GM23338 (cell line): ENCODE data around the gene CTNNA3. TPM values are rescaled to one million over a fixed set of nuclear protein-coding genes. Genes with fewer than 3 reads are reported as not detected.

Experiments
- ATAC-seq: fragments of 200-7000 bp; cut with Tn5 transposase; 3 replicates; pipeline ENCODE4 v1.9.1; 2020
- DNase-seq: peaks from one replicate; pipeline ENCODE4 v3.0.0-alpha.2; 2015; ENCODE audit warnings: low spot score
- H2AFZ ChIP-seq: fragments of 200-600 bp; sonication (generic); 2 replicates; pipeline ENCODE4 v1.8.0; 2016; ENCODE audit warnings: antibody characterized with exemption, mild to moderate bottlenecking, moderate library complexity
- H3F3A ChIP-seq: fragments of 200-600 bp; sonication (generic); replicated peaks from 2 replicates; pipeline ENCODE4 v1.8.0; 2017; ENCODE audit warnings: antibody characterized with exemption, mixed run types, low read depth
- H3K27ac ChIP-seq: fragments of 200-600 bp; sonication (generic); 2 replicates; pipeline ENCODE4 v1.6.1; 2016; ENCODE audit warnings: low read depth
- H3K27me3 ChIP-seq: fragments of 200-600 bp; sonication (generic); 2 replicates; pipeline ENCODE4 v1.8.0; 2016; ENCODE audit warnings: mild to moderate bottlenecking, mixed run types, moderate library complexity; ENCODE audit not compliant: insufficient read depth
- H3K36me3 ChIP-seq: fragments of 200-600 bp; sonication (generic); 2 replicates; pipeline ENCODE4 v1.8.0; 2016; ENCODE audit warnings: mild to moderate bottlenecking; ENCODE audit not compliant: insufficient read depth
- H3K4me1 ChIP-seq: fragments of 200-600 bp; sonication (generic); 2 replicates; pipeline ENCODE4 v1.8.0; 2016; ENCODE audit warnings: mild to moderate bottlenecking, moderate library complexity; ENCODE audit not compliant: insufficient read depth
- H3K4me2 ChIP-seq: fragments of 200-600 bp; sonication (generic); 2 replicates; pipeline ENCODE4 v1.7.1; 2017; ENCODE audit warnings: mixed run types
- H3K4me3 ChIP-seq: fragments of 200-600 bp; sonication (generic); 2 replicates; pipeline ENCODE4 v1.6.1; 2016; ENCODE audit warnings: mixed run types
- H3K79me2 ChIP-seq: fragments of 200-600 bp; sonication (generic); replicated peaks from 2 replicates; pipeline ENCODE4 v1.8.0; 2017; ENCODE audit warnings: mild to moderate bottlenecking; ENCODE audit not compliant: insufficient read depth
- H3K9me2 ChIP-seq: fragments of 200-600 bp; sonication (generic); 2 replicates; pipeline ENCODE4 v1.8.0; 2017; ENCODE audit not compliant: insufficient read depth
- H4K20me1 ChIP-seq: fragments of 200-600 bp; sonication (generic); replicated peaks from 2 replicates; pipeline ENCODE4 v1.8.0; 2017; ENCODE audit warnings: mild to moderate bottlenecking; ENCODE audit not compliant: insufficient read depth
- H3K27ac Mint-ChIP-seq: 2 replicates; pipeline ENCODE4 v1.8.0; 2020; ENCODE audit warnings: inconsistent platforms, mild to moderate bottlenecking, moderate library complexity, mixed read lengths
- H3K27me3 Mint-ChIP-seq: 3 replicates; pipeline ENCODE4 v1.8.0; 2022; ENCODE audit warnings: low read depth, mild to moderate bottlenecking, moderate library complexity, mixed read lengths, inconsistent platforms; ENCODE audit not compliant: insufficient read depth, poor library complexity
- H3K36me3 Mint-ChIP-seq: 3 replicates; pipeline ENCODE4 v1.8.0; 2021; ENCODE audit warnings: low read depth, mild to moderate bottlenecking, inconsistent platforms, moderate library complexity, mixed read lengths
- H3K4me1 Mint-ChIP-seq: 3 replicates; pipeline ENCODE4 v1.8.0; 2020; ENCODE audit warnings: mild to moderate bottlenecking, inconsistent platforms, mixed read lengths
- H3K4me3 Mint-ChIP-seq: 3 replicates; pipeline ENCODE4 v1.8.0; 2021; ENCODE audit warnings: moderate library complexity, mild to moderate bottlenecking, inconsistent platforms, mixed read lengths
- H3K9me3 Mint-ChIP-seq: 3 replicates; pipeline ENCODE4 v1.8.0; 2020; ENCODE audit warnings: moderate library complexity, mild to moderate bottlenecking, inconsistent platforms, mixed read lengths
- CREB1 ChIP-seq: fragments of 250-450 bp; sonication (Bioruptor Pico); IDR thresholded peaks from 2 replicates; pipeline ENCODE4 v1.5.0; 2020; ENCODE audit warnings: low read depth, mild to moderate bottlenecking, moderate library complexity
- ETS1 ChIP-seq: IDR thresholded peaks from 2 replicates; pipeline ENCODE4 v1.6.1; 2016; ENCODE audit warnings: antibody characterized with exemption
- EZH2 ChIP-seq: fragments of 200-600 bp; sonication (generic); IDR thresholded peaks from one replicate; pipeline ENCODE4 v1.8.0; 2017; ENCODE audit warnings: antibody characterized with exemption, mild to moderate bottlenecking, low read depth; ENCODE audit not compliant: unreplicated experiment
- EZH2phosphoT487 ChIP-seq: fragments of 200-600 bp; sonication (generic); IDR thresholded peaks from one replicate; pipeline ENCODE4 v1.8.1; 2018; ENCODE audit warnings: antibody characterized with exemption; ENCODE audit not compliant: unreplicated experiment
- JUNB ChIP-seq: IDR thresholded peaks from one replicate; pipeline ENCODE4 v1.6.1; 2016; ENCODE audit warnings: antibody characterized with exemption; ENCODE audit not compliant: unreplicated experiment
- NANOG ChIP-seq: IDR thresholded peaks from 2 replicates; pipeline ENCODE4 v1.6.1; 2016; ENCODE audit warnings: antibody characterized with exemption, borderline replicate concordance
- POLR2AphosphoS5 ChIP-seq: IDR thresholded peaks from 2 replicates; pipeline ENCODE4 v1.6.1; 2016; ENCODE audit warnings: antibody characterized with exemption, low read depth
- REST ChIP-seq: IDR thresholded peaks from one replicate; pipeline ENCODE4 v1.6.1; 2018; ENCODE audit warnings: antibody characterized with exemption; ENCODE audit not compliant: unreplicated experiment
- STAT1 ChIP-seq: IDR thresholded peaks from one replicate; pipeline ENCODE4 v1.6.1; 2016; ENCODE audit warnings: antibody characterized with exemption; ENCODE audit not compliant: unreplicated experiment
- ZNF114 ChIP-seq: fragments of 250-450 bp; sonication (Bioruptor Pico); IDR thresholded peaks from 2 replicates; pipeline ENCODE4 v1.5.0; 2020; ENCODE audit warnings: mild to moderate bottlenecking, moderate library complexity
- ZNF331 ChIP-seq: fragments of 250-450 bp; sonication (Bioruptor Pico); IDR thresholded peaks from 2 replicates; pipeline ENCODE4 v1.5.0; 2020; ENCODE audit warnings: low read depth, mild to moderate bottlenecking, moderate library complexity
- ZNF462 ChIP-seq: fragments of 250-450 bp; sonication (Bioruptor Pico); IDR thresholded peaks from 2 replicates; pipeline ENCODE4 v1.5.0; 2020; ENCODE audit warnings: mild to moderate bottlenecking, moderate library complexity
- polyA plus RNA-seq: library from polyadenylated mRNA; unstranded; fragments of >200 nt; fragmentation: Nextera tagmentation; extraction: Ambion mirVana; gene quantifications from 2 replicates; pipeline ENCODE4 v1.2.1, GENCODE V29; 2016
- total RNA-seq: library from RNA; depleted of rRNA; stranded (reverse); fragments of >200 nt; shearing (Covaris generic); gene quantifications from 2 replicates; pipeline ENCODE4 v1.2.3, GENCODE V29; 2014
- TF ChIP-seq, protein P1 (sequence below), 2 experiments: fragments of 200-600 bp in 1 of 2; sonication (generic) in 1 of 2; conservative IDR thresholded peaks; 2 replicates each; pipeline versions ENCODE4 v1.5.1 to v1.6.1; 2016 to 2017; ENCODE audit warnings: antibody characterized with exemption in 2 of 2, low read depth in 2 of 2, mild to moderate bottlenecking in 2 of 2, moderate library complexity in 1 of 2

The CTNNA3 gene
- total and polyA plus RNA-seq, 2 experiments from 2014 or later, result 0.71 to 3.3 TPM

DNA sequence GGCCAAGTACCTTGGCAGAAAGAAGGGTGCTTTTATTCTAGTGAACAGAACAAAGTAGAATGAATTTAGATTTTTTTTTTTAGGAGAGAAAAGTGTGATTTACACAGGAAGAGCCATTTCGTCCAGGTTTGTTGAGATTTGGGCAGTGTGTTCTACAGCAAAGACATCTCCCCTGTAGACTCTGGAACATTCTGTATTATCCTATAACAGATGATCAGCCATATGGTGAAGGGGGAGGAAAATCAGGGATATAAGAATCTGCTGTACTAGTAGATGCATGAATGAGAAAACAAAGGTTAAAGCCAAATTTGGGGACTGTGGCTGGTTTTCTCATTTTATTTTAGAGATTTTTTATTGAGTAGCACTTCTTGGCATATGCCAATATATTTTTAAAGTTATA is 1223.8 kb downstream of the CTNNA3 start:
- H3K36me3 ChIP-seq, result no peaks in the 10 kb centered on the region
- no peaks in the 10 kb centered on the region for H4K20me1 ChIP-seq
- Mint-ChIP-seq H3K27ac (no peak overlapping the region), H3K4me1 (no peaks in the 10 kb centered on the region), H3K36me3 (no peaks in the 10 kb centered on the region), H3K9me3 (0 out of 3 replicates have a peak, but pooled peaks cover 4% of the 10 kb centered on the region), H3K4me3 (no peak overlapping the region), H3K27me3 (no peaks in the 10 kb centered on the region)
- ATAC-seq (no peak), DNase-seq (no peak)
- H3K4me3 ChIP-seq, result no peak overlapping the region
- TF ChIP-seq STAT1 (no peak), CREB1 (CRISPR knock-in tag) (no peak), ZNF331 (CRISPR knock-in tag) (no peak), ZNF462 (CRISPR knock-in tag) (no peak), ZNF114 (CRISPR knock-in tag) (no peak), REST (no peak), JUNB (no peak), NANOG (no peak), ETS1 (no peak), EZH2phosphoT487 (no peak), POLR2AphosphoS5 (no peak), EZH2 (no peak)
- TF ChIP-seq, protein P1, sequence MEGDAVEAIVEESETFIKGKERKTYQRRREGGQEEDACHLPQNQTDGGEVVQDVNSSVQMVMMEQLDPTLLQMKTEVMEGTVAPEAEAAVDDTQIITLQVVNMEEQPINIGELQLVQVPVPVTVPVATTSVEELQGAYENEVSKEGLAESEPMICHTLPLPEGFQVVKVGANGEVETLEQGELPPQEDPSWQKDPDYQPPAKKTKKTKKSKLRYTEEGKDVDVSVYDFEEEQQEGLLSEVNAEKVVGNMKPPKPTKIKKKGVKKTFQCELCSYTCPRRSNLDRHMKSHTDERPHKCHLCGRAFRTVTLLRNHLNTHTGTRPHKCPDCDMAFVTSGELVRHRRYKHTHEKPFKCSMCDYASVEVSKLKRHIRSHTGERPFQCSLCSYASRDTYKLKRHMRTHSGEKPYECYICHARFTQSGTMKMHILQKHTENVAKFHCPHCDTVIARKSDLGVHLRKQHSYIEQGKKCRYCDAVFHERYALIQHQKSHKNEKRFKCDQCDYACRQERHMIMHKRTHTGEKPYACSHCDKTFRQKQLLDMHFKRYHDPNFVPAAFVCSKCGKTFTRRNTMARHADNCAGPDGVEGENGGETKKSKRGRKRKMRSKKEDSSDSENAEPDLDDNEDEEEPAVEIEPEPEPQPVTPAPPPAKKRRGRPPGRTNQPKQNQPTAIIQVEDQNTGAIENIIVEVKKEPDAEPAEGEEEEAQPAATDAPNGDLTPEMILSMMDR (conservative IDR thresholded peaks at IDR 0.05; ENCODE audit: low read depth in 2 of 2), result no peak
- H3F3A ChIP-seq, result no peaks in the 10 kb centered on the region
- no peak overlapping the region for H3K4me2 ChIP-seq
- 0 out of 2 replicates have a peak, but pooled peaks cover 4% of the 10 kb centered on the region for H3K4me1 ChIP-seq
- peaks cover 12% of the 10 kb centered on the region; the same call in 1 of the 2 replicates for H3K9me2 ChIP-seq
- no peak overlapping the region for H3K27ac ChIP-seq
- H3K79me2 ChIP-seq, result no peaks in the 10 kb centered on the region
- no peaks in the 10 kb centered on the region for H3K27me3 ChIP-seq
- no peak overlapping the region for H2AFZ ChIP-seq
